COR-L47 (cell line): ENCODE results near the gene DNMT3B.
"Not testable (repeated sequence)": the region's sequence is repeated elsewhere in the genome, so short reads cannot be mapped to it uniquely, and the experiment has no call there.

Experiments
- DNase-seq: peaks from one replicate; lab custom pipeline; 2025; lab: John Stamatoyannopoulos, UW

DNMT3B gene

DNA sequence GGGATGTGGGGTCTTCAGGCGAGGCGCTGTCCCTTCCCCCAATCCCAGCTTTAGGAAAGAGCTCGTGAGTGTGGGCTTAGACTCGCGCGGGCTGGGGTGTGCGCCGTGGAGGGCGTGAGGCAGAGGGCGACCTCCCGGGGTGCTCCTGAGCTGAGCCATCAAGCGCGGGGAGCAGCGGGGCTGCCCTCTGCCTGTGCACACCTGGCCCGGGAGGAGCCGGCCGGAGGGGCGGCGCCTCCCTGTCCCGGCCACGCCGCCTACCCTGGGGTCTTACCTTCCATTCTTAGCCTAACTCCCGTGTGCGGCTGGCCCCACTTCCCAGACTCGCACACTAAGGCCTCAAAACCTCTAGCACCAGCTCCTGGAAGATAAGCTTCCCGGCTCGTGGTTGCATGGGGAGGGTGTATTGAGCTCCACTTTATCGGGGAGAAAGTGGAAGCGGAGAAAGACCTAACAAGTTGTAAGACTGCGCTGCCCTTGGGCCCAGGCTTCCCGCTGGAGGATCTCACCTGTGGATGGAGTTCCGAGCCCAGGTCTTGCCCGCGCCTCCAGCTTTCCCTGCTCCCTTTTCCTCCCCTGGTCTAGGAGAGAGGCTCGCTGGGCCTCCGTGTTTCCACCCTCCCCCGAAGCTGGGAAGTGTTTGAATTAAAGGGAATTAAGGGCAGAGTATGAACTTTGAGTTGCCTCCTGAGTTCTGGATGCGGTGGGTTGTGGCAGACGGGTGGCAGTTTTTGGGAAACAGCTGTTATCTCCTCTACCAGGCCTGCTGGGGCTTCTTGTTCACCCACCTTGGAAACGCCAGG is 1.2 kb downstream of the DNMT3B start:
- DNase-seq, result no peak

DNA sequence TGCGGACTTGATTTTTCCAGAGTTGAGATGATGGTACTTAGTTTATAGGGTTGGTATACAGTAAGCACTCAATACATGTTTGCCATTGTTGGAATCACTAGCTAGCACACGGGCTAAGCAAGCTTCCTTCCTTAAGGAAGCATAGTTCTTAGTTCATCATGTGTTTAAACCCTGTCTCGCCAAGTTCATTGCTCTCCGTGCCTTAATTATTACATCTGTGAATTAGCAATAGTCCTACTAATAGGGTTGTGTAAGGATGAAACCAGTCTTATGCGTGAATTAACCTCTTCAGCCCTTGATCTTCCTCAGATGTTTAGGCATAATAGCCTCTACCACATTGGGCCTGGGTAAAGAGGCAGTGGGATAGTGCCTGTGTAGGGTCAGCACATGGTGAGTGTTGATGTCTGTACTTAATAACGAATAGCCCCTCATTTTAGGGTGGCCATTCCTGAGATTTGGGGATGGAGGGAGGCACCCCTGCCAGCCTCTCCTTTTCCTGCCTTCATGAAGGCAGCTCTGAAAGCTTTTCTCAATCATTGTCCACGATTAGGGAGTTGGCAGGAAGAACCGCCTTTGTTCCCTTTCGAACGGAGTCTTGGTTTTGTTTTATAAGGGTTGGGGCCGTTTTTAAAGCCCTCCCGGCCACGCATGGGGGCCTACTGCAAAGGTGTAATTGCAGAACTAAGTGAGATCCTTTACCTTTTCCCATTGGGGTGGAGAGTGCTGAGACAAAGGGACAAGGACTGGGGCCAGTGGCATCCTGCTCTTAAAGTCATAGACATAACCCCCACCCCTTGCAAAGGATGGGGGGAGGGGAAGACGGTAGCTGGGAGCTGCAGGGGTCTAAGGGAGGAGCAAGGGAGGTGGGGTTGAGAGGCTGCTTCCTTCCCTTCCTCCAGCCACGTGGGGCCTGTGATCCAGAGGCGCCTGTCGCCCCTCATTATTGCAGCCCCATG is 2.1 kb downstream of the DNMT3B start:
- DNase-seq, result no peak

DNA sequence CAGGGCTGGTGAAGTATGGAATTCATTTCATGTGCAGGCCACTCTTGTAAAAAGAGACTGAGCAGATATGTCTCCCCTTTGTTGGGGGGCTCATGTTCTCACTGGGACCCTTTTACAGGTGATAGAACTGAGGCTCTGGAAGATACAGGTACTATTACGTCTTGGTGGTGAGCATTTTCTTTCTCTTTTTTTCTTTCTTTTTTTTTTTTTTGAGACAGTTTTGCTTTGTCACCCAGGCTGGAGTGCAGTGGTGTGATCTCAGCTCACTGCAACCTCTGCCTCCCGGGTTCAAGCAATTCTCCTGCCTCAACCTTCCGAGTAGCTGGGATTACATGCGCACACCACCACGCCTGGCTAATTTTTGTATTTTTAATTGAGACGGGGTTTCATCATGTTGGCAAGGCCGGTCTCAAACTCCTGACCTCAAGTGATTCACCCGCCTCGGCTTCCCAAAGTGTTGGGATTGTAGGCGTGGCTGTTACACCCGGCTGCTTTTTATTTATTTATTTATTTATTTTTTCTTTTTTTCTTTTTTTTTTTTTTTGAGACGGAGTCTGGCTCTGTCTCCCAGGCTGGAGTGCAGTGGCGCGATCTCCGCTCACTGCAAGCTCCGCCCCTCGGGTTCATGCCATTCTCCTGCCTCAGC is 3.2 kb downstream of the DNMT3B start:
- not testable (repeated sequence) for DNase-seq

DNA sequence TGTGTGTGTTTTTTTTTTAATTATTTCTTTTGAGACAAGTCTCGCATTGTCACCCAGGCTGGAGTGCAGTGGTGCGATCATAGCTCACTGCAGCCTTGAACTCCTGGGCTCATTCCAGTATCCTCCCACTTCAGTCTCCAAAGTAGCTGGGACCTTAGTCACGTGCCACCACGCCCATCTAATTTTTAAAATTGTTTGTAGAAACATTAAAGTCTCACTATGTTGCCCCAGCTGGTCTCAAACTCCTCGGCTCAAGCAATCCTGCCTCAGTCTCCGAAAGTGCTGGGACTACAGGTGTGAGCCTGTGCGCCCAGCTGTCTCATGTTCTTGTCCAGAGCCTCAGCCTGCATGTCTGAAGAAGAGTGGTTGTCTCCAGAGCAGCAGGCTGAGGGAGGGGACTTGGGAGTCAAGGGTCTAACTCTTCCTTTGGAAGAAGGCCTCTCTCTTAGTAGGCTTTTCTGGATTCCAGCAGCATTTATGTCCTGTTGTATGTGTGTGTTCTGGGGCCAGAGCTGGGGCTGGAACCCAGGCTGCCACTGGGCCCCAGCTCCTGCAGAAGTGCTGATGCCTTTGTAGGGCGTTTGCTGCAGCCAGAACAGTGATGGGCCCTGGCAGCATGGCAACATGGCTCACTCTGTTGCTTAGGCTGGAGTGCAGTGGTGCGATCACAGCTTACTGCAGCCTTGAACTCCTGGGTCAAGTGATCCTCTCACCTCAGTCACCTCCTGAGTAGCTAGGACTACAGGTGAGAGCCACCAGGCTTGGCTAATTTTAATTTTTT is 5.4 kb downstream of the DNMT3B start:
- no peak for DNase-seq

DNA sequence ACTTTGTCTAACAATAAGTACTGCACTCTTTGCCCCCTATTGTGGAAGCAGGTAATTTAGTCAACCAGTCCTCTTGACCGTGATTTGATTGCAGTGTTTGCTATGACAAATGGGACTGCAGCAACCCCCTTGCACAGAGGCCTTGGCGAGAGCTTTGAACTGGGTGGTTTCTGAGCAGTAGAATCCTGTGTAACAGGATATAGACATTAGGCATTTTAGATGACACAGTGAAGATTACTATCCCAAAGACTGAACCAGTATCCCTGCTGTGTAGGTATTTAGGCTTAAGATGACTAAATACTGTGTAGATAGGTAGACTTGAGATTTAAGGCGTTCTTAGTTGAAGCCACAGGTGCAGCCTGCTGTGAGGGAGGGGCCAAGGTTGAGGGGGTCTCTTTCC is 9.9 kb downstream of the DNMT3B start:
- no peak for DNase-seq

DNA sequence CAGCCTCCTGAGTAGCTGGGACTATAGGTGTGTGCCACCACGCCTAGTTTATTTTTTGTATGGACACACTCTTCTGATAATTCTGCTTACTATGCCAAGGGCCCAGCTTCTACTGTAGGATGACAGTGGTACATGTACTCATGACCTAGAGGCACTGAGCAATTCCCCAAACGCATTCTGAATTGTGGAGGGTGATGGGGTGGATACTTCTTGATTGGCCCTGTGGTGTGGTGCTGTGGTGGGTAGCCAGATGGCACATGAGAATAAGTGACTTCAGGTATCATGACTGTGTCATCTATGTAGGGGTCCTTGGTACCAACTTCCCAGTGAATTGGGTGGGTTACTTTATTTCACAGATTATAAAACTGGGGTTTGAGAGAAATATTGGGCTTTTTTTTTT is 11.0 kb downstream of the DNMT3B start:
- no peak for DNase-seq

DNA sequence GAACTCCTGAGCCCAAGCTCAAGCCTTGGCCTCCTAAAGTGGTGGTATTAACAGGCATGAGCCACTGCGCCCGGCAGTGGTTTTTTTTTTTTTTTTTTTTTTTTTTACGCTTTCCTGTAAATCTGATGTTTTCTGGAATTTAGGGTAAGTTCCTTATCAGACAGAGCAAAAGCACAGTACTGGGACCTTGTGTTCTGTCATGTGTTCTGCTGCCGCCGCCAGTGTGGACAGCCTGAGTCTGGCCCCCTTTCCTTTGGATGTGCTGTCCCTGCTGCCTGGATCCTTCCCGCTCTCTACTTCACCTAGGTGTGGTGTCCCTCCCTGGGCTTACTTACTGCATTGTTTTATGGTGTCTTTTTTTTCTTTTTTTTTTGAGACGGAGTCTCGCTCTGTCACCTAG is 11.7 kb downstream of the DNMT3B start:
- DNase-seq, result no peak

DNA sequence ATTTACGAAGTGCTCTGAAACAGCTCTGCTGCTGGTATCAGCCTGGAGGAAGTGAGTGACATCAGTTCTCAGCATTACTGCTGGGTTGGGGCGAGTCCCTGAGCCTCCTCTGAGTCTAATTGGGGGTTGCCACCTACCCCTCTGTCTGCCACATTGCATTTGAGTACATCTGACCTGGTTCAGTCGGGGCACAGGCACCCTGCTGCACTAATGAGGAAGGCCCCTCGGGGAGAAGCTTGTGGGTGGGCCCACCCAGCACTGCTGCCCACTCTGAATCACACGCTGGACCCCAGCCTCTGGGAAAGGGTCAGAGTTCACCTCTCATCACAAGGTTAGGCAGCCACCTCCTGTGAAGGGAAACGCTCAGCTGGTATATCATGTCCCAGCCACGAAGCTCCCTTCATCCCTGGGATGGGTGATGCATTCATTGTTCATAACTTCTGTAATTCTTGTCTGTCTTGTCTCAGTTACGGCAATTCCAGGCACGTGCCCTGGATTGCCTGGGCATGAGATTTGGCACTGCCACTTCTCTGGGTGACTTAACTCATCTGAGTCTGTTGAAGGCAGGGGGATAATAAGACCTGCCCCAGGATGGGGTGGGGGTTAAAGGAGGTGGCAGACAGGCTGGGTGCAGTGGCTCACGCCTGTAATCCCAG is 13.3 kb downstream of the DNMT3B start:
- no peak for DNase-seq

DNA sequence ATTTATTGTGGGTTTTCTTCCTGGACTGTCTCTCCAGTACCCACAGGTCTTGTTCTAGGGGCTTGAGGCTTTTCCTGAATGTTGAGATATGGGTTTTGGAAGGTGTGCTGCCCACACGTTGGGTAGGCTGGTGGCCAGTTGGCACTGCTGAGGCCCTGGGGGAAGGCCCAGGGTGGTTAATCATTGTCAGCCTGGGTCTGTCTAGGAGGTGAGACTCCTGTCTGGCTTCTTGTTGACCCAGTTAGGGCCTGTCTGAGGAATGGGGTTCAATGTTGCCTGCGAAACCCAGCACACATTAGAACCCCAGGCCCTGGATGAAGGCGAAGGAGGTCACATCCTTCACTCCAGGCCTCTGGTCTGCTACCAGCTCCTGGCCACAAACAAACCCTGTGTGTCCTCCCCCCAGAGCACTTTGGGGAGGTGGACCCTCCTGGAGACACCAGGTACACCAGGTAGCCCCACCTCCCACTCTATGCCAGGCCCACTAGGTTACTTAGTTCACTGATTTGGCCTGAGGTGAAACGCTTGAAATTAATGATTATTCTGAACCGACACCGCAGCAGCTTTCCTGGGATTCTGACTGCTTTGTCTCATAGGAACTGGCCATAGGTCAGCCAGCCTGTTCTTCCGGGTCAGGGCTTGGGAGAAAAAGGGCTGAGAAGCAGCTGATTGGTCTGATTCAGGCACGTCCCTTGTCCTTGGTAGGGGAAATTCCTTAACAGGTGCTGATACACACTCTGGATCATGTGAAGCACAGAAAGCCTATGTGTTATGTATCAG is 15.2 kb downstream of the DNMT3B start:
- no peak for DNase-seq

DNA sequence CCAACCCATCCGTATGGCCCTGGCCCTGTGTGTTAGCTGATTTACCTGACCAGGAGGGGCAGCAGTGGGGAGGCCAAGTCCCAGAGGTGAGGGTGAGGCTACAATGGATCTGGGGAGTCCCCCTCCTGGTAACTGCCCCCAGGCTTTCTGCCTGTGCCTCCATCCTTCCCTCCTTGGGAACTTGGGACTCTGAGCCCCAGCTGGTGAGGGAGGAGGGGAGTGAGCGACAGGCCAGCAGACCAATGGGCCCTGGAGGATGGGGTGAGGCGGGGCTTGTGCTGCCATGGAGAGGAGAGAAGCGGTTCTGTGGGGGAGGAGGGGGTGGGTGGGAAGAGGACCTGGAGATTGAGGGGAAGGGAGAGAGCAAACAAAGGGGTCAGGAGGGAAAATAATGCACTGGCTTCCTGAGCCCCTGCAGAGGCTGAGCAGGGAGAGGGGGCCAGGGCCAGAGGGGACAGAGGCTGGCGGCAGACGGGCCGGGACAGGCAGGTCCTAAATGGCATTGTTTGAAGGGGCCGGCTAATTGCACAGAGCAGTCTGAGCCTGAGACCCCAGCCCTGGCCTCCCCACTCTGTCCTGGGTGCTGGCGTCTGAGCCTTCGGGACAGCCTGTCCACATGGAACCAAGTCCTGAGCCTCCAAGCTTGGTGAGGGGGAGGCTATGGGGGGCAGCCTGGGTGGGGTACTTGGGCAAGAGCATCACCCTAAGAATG is 17.5 kb downstream of the DNMT3B start:
- DNase-seq, result no peak

DNA sequence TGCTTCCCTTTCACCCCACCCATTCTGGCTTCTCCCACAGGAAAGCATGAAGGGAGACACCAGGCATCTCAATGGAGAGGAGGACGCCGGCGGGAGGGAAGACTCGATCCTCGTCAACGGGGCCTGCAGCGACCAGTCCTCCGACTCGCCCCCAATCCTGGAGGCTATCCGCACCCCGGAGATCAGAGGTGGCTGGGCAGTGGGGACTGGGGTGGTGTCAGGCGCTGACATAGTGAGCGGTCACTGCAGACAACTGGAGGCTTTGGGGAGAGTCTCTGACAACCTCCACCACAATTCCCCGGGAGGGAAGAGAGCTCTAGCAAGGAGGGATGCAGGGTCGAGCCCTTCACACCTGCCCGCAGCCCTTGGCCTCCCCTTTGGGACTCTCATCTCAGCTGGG is 18.1 kb downstream of the DNMT3B start:
- DNase-seq, result no peak

DNA sequence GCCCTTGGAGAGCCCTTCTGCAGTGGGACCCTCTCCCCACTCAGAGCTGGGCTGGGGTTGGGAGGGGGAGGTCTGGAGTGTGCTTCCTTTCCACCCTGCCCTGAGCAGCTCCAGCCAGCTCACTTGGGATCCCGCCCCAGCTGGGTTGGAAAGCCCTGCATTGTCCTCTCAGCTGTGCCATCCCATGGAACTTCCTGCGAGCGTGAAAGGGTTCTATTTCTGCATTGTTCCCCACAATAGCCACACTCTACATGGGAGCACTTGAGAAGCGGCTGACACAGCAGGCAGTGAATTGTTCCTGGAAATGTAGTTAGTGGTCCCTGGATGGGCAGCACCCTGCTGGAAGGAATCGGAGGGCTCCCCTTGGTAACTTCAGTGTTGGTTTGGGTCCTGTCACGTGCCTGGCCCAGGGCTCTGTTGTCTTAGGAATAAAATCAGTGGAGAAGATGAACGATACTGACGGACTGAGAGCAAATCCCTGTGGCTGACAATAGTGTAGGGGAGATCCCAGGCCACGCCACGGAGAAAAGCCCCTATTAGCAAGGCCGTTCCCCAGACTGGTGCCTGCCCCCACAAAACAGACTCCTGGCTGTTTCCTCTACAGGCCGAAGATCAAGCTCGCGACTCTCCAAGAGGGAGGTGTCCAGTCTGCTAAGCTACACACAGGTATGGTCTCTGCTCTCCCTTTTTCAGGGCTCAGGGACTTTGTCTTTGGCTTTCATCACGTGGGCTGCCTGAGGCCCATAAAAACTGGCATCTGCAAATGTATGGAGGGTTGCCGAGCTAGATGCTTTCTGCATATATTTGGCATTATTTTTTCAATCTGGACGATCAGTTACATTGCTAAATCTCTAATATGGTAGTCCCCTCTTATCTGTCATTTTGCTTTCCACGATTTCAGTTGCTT is 18.8 kb downstream of the DNMT3B start:
- peak; percentile 87 for DNase-seq

DNA sequence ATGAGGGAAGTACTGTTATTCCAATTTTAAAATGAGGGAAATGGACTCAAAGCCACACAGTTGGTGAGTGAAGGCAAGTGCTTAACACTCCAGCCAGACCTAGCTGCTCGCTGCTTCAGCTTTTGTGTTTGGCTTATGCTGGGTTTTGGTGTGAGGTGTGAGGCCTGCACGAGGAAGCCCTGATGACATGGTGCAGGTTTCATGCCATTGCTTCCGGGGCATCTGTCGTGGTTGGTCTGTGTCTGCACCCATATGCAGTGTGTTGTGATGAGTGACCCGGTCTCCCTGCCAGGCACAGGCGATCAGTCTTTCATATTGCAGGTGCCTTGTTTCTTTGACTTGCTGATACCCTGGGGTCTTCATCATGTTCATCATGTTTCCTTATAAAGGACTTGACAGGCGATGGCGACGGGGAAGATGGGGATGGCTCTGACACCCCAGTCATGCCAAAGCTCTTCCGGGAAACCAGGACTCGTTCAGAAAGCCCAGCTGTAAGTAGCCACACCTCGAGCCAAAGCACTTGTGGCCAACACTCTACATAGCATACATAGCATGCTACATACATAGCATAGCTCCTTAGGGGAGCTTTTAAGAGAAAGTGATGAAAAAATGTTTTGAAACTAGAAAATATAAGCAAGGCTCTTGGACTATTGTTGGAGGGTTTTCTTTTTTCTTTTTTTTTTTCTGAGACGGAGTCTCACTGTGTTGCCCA is 22.3 kb downstream of the DNMT3B start:
- DNase-seq, result no peak

DNA sequence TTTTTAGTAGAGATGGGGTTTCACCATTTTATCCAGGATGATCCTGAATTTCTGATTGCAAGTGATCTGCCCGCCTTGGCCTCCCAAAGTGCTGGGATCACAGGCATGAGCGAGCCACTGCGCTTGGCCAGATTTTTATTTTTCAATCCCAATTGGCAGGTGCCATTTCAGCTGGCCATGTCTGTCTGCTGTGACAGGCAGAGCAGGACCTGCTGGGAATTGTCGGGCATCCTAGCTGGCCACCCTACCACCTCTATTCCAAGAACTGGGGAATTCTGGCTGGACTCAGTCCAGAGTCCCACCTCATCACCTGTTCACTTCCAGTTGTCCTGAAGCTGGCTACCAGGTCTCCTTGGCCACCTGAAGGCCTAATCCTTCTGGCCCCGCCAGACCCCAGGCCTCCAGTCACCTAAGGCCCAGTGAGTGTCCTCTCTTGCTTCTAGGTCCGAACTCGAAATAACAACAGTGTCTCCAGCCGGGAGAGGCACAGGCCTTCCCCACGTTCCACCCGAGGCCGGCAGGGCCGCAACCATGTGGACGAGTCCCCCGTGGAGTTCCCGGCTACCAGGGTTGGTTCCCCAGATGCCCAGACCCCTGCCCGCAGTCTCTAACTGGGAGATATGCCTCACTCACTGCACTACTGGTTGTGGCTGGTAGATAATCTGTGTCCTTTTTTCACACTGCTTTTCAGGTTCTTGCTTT is 24.0 kb downstream of the DNMT3B start:
- DNase-seq, result no peak

DNA sequence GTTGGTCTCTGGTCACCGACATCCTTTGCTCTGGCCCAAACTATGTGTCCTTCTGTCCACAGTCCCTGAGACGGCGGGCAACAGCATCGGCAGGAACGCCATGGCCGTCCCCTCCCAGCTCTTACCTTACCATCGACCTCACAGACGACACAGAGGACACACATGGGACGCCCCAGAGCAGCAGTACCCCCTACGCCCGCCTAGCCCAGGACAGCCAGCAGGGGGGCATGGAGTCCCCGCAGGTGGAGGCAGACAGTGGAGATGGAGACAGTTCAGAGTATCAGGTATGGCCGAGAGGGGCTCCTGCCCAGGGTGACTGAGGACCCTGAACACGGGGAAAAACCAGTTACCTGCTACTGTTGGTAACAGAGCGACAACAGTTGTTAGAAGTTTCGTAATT is 25.0 kb downstream of the DNMT3B start:
- DNase-seq, result no peak

DNA sequence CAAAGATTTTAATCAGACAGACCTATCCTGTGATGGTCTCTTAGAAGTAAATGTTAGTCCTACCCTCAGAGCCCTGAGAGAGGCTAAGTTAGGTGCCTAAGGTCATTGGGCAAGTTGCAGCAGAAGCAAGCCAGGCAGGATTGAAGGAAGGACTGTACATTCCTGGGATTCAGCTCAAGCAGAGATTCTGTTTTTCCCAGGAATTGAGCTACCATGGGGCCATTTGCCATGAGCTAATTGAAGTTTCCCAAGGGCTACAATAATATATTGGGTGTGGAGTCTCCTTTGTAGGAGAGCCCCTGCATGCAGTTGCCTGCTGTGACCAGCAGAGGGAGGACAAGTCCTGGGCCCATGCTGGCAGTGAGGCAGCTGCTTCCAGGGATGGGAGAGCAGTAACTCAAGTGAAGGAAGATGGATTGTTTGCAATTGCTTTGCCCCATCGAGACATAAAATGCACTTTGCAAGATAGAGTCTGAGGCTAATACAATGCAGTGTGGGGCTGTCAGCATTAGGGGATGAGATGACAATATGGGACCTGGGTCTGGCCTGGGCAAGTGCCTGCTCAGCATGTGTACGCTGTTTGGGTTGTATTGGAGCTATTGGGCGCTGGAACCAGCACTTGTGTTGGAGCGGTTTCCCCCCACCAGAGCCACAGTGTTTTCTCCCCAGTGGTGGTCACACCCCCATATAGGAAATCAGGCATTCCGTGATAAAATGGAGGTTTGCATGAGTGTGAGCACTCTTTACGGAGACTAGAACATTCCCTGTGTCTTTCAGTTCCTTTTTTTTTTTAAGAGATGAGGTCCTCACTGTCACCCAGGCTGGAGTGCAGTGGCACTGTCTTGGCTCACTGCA is 27.9 kb downstream of the DNMT3B start:
- peak; percentile 62 for DNase-seq

DNA sequence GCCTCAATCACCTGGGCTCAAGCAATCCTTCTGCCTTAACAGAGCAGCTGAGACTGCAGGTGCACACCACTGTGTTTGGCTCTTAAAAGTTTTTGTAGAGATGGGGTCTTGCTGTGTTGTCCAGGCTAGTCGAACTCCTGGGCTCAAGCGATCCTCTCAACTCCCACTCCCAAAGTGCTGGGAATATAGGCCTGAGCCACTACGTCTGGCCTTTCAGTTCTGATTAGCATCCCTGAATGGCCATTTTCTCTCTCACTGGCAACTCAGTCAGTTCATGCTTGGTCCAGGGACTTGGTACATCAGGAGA is 28.5 kb downstream of the DNMT3B start:
- no peak for DNase-seq
